ENCODE data around the gene EMP2. TPM values are rescaled to one million over a fixed set of nuclear protein-coding genes. Genes with fewer than 3 reads are reported as not detected.

Gene EMP2
- total RNA-seq, 1 donor from 2014 or later, result 0.09 TPM

GRCh38 chr16:10616756-10617640 lies 36.6 kb upstream of the EMP2 start:
- H3K9me3 Mint-ChIP-seq, result no peaks in the 10 kb centered on the region
- H3K4me3 Mint-ChIP-seq (ENCODE audit: low read depth), result no peak overlapping the region
- no peaks in the 10 kb centered on the region for H3K36me3 Mint-ChIP-seq (ENCODE audit: low read depth)
- intact Hi-C loops (cut with micrococcal nuclease), result no loop called here
- H3K27me3 Mint-ChIP-seq (ENCODE audit: low read depth), result peaks cover 7% of the 10 kb centered on the region
- H3K4me1 Mint-ChIP-seq (ENCODE audit: low read depth), result peaks cover 6% of the 10 kb centered on the region
- no peak overlapping the region for H3K27ac Mint-ChIP-seq
- DNase-seq (ENCODE audit: low spot score), result no peak

GRCh38 chr16:10616419-10616755 lies 36.0 kb upstream of the EMP2 start:
- no peak for DNase-seq (ENCODE audit: low spot score)
- H3K9me3 Mint-ChIP-seq, result no peaks in the 10 kb centered on the region
- H3K4me3 Mint-ChIP-seq (ENCODE audit: low read depth), result no peak overlapping the region
- intact Hi-C loops (cut with micrococcal nuclease), result no loop called here
- H3K4me1 Mint-ChIP-seq (ENCODE audit: low read depth), result peaks cover 6% of the 10 kb centered on the region
- peaks cover 7% of the 10 kb centered on the region for H3K27me3 Mint-ChIP-seq (ENCODE audit: low read depth)
- H3K36me3 Mint-ChIP-seq (ENCODE audit: low read depth), result no peaks in the 10 kb centered on the region
- H3K27ac Mint-ChIP-seq, result no peak overlapping the region

- Mint-ChIP-seq H3K27ac (no peak overlapping the region), H3K36me3 (ENCODE audit: low read depth) (no peaks in the 10 kb centered on the region), H3K9me3 (no peaks in the 10 kb centered on the region), H3K27me3 (ENCODE audit: low read depth) (peaks cover 7% of the 10 kb centered on the region), H3K4me3 (ENCODE audit: low read depth) (no peak overlapping the region), H3K4me1 (ENCODE audit: low read depth) (peaks cover 3% of the 10 kb centered on the region)
- intact Hi-C loops (cut with micrococcal nuclease), result no loop called here
- DNase-seq (ENCODE audit: low spot score), result no peak
Observed at GRCh38 chr16:10614685-10615084, 34.3 kb upstream of the EMP2 start.

GRCh38 chr16:10613785-10614485 lies 33.5 kb upstream of the EMP2 start:
- Mint-ChIP-seq H3K9me3 (no peaks in the 10 kb centered on the region), H3K4me3 (ENCODE audit: low read depth) (no peak overlapping the region), H3K27me3 (ENCODE audit: low read depth) (peaks cover 7% of the 10 kb centered on the region), H3K4me1 (ENCODE audit: low read depth) (no peaks in the 10 kb centered on the region), H3K36me3 (ENCODE audit: low read depth) (no peaks in the 10 kb centered on the region), H3K27ac (no peak overlapping the region)
- no peak for DNase-seq (ENCODE audit: low spot score)
- intact Hi-C loops (cut with micrococcal nuclease), result no loop called here

GRCh38 chr16:10612649-10613179 lies 32.3 kb upstream of the EMP2 start:
- H3K27me3 Mint-ChIP-seq (ENCODE audit: low read depth), result no peaks in the 10 kb centered on the region
- H3K36me3 Mint-ChIP-seq (ENCODE audit: low read depth), result no peaks in the 10 kb centered on the region
- no peak for DNase-seq (ENCODE audit: low spot score)
- no peaks in the 10 kb centered on the region for H3K4me1 Mint-ChIP-seq (ENCODE audit: low read depth)
- intact Hi-C loops (cut with micrococcal nuclease), result no loop called here
- no peaks in the 10 kb centered on the region for H3K9me3 Mint-ChIP-seq
- H3K27ac Mint-ChIP-seq, result no peak overlapping the region
- no peak overlapping the region for H3K4me3 Mint-ChIP-seq (ENCODE audit: low read depth)

GRCh38 chr16:10611825-10612342 lies 31.5 kb upstream of the EMP2 start:
- no peak overlapping the region for H3K4me3 Mint-ChIP-seq (ENCODE audit: low read depth)
- no peak overlapping the region for H3K27ac Mint-ChIP-seq
- DNase-seq (ENCODE audit: low spot score), result no peak
- H3K36me3 Mint-ChIP-seq (ENCODE audit: low read depth), result no peaks in the 10 kb centered on the region
- H3K27me3 Mint-ChIP-seq (ENCODE audit: low read depth), result peaks cover under 1% of the 10 kb centered on the region
- H3K9me3 Mint-ChIP-seq, result no peaks in the 10 kb centered on the region
- intact Hi-C loops (cut with micrococcal nuclease), result no loop called here
- no peaks in the 10 kb centered on the region for H3K4me1 Mint-ChIP-seq (ENCODE audit: low read depth)

GRCh38 chr16:10610499-10611184 lies 30.2 kb upstream of the EMP2 start:
- Mint-ChIP-seq H3K36me3 (ENCODE audit: low read depth) (no peaks in the 10 kb centered on the region), H3K9me3 (no peaks in the 10 kb centered on the region), H3K27me3 (ENCODE audit: low read depth) (peaks cover 1% of the 10 kb centered on the region), H3K27ac (no peak overlapping the region), H3K4me1 (ENCODE audit: low read depth) (no peaks in the 10 kb centered on the region), H3K4me3 (ENCODE audit: low read depth) (no peak overlapping the region)
- intact Hi-C loops (cut with micrococcal nuclease), result no loop called here
- DNase-seq (ENCODE audit: low spot score), result no peak

- Mint-ChIP-seq H3K4me1 (ENCODE audit: low read depth) (no peaks in the 10 kb centered on the region), H3K27me3 (ENCODE audit: low read depth) (peaks cover 1% of the 10 kb centered on the region), H3K9me3 (no peaks in the 10 kb centered on the region), H3K36me3 (ENCODE audit: low read depth) (no peaks in the 10 kb centered on the region), H3K27ac (no peak overlapping the region), H3K4me3 (ENCODE audit: low read depth) (no peak overlapping the region)
- DNase-seq (ENCODE audit: low spot score), result no peak
- intact Hi-C loops (cut with micrococcal nuclease), result no loop called here
Observed at GRCh38 chr16:10609402-10609774, 29.0 kb upstream of the EMP2 start.

- DNase-seq (ENCODE audit: low spot score), result no peak
- H3K27ac Mint-ChIP-seq, result no peak overlapping the region
- no peaks in the 10 kb centered on the region for H3K4me1 Mint-ChIP-seq (ENCODE audit: low read depth)
- no peaks in the 10 kb centered on the region for H3K36me3 Mint-ChIP-seq (ENCODE audit: low read depth)
- peaks cover 1% of the 10 kb centered on the region for H3K27me3 Mint-ChIP-seq (ENCODE audit: low read depth)
- H3K9me3 Mint-ChIP-seq, result no peaks in the 10 kb centered on the region
- H3K4me3 Mint-ChIP-seq (ENCODE audit: low read depth), result no peak overlapping the region
- intact Hi-C loops (cut with micrococcal nuclease), result no loop called here
Observed at GRCh38 chr16:10608687-10609401, 28.4 kb upstream of the EMP2 start.

- Mint-ChIP-seq H3K36me3 (ENCODE audit: low read depth) (no peaks in the 10 kb centered on the region), H3K27ac (no peak overlapping the region), H3K4me3 (ENCODE audit: low read depth) (no peak overlapping the region), H3K4me1 (ENCODE audit: low read depth) (no peaks in the 10 kb centered on the region), H3K9me3 (no peaks in the 10 kb centered on the region), H3K27me3 (ENCODE audit: low read depth) (peaks cover 1% of the 10 kb centered on the region)
- intact Hi-C loops (cut with micrococcal nuclease), result no loop called here
- DNase-seq (ENCODE audit: low spot score), result no peak
Observed at GRCh38 chr16:10607157-10607556, 26.8 kb upstream of the EMP2 start.

- intact Hi-C loops (cut with micrococcal nuclease), result no loop called here
- H3K4me1 Mint-ChIP-seq (ENCODE audit: low read depth), result no peaks in the 10 kb centered on the region
- H3K9me3 Mint-ChIP-seq, result no peaks in the 10 kb centered on the region
- no peaks in the 10 kb centered on the region for H3K36me3 Mint-ChIP-seq (ENCODE audit: low read depth)
- peaks cover 1% of the 10 kb centered on the region for H3K27me3 Mint-ChIP-seq (ENCODE audit: low read depth)
- DNase-seq (ENCODE audit: low spot score), result no peak
- H3K4me3 Mint-ChIP-seq (ENCODE audit: low read depth), result no peak overlapping the region
- H3K27ac Mint-ChIP-seq, result no peak overlapping the region
Observed at GRCh38 chr16:10606607-10607006, 26.2 kb upstream of the EMP2 start.

GRCh38 chr16:10605636-10606035 lies 25.2 kb upstream of the EMP2 start:
- intact Hi-C loops (cut with micrococcal nuclease), result no loop called here
- Mint-ChIP-seq H3K4me3 (ENCODE audit: low read depth) (no peak overlapping the region), H3K9me3 (no peaks in the 10 kb centered on the region), H3K36me3 (ENCODE audit: low read depth) (no peaks in the 10 kb centered on the region), H3K27me3 (ENCODE audit: low read depth) (peaks cover 1% of the 10 kb centered on the region), H3K27ac (no peak overlapping the region), H3K4me1 (ENCODE audit: low read depth) (no peaks in the 10 kb centered on the region)
- no peak for DNase-seq (ENCODE audit: low spot score)

All from activated T-helper 2 cell treated with anti-CD3 and anti-CD28 coated beads, Interferon-gamma antibody, Interleukin-2, Interleukin-4, amounts not matched to agents 10 μg/mL and 5 μg/mL and 100 μg/mL, durations not matched to agents 14 hours and 24 hours and 36 hours (primary cell).